ENCODE results near the gene TIE1.

GRCh38 chr1:43318831-43319230 lies 18.0 kb downstream of the TIE1 start:
- TF ChIP-seq POLR2A (IDR thresholded peaks at IDR 0.05) (no peak), CTCF (IDR thresholded peaks at IDR 0.05 in 4 of 5, conservative IDR thresholded peaks at IDR 0.05 in 1 of 5) (no peak)
